LNCaP clone FGC (cell line): ENCODE results near the gene PCCA.
A peak's percentile ranks its signal among the peaks of the same experiment; 100 is the strongest.

Experiments used
- DNase-seq: peaks from one replicate; pipeline ENCODE4 v3.0.0-alpha.2; 2011; ENCODE audit warnings: low read depth
- H3K4me3 ChIP-seq: 2 replicates; pipeline ENCODE4 v1.5.1; 2011; ENCODE audit warnings: mild to moderate bottlenecking, low read depth, low read length, control low read depth
- TF ChIP-seq, protein P1 (sequence below): IDR thresholded peaks from 2 replicates; pipeline ENCODE4 v1.5.1; 2012; ENCODE audit warnings: mild to moderate bottlenecking; ENCODE audit not compliant: control insufficient read depth, insufficient read depth; ENCODE audit errors: extremely low read depth

PCCA gene

GRCh38 chr13:100108913-100109507 is 20.1 kb downstream of the PCCA start:
- TF ChIP-seq, protein P1, sequence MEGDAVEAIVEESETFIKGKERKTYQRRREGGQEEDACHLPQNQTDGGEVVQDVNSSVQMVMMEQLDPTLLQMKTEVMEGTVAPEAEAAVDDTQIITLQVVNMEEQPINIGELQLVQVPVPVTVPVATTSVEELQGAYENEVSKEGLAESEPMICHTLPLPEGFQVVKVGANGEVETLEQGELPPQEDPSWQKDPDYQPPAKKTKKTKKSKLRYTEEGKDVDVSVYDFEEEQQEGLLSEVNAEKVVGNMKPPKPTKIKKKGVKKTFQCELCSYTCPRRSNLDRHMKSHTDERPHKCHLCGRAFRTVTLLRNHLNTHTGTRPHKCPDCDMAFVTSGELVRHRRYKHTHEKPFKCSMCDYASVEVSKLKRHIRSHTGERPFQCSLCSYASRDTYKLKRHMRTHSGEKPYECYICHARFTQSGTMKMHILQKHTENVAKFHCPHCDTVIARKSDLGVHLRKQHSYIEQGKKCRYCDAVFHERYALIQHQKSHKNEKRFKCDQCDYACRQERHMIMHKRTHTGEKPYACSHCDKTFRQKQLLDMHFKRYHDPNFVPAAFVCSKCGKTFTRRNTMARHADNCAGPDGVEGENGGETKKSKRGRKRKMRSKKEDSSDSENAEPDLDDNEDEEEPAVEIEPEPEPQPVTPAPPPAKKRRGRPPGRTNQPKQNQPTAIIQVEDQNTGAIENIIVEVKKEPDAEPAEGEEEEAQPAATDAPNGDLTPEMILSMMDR = no peak
- H3K4me3 ChIP-seq = no peak overlapping the region
- DNase-seq = no peak

GRCh38 chr13:100110269-100110668 is 21.4 kb downstream of the PCCA start:
- TF ChIP-seq, protein P1 = no peak
- no peak for DNase-seq
- no peak overlapping the region for H3K4me3 ChIP-seq

DNA sequence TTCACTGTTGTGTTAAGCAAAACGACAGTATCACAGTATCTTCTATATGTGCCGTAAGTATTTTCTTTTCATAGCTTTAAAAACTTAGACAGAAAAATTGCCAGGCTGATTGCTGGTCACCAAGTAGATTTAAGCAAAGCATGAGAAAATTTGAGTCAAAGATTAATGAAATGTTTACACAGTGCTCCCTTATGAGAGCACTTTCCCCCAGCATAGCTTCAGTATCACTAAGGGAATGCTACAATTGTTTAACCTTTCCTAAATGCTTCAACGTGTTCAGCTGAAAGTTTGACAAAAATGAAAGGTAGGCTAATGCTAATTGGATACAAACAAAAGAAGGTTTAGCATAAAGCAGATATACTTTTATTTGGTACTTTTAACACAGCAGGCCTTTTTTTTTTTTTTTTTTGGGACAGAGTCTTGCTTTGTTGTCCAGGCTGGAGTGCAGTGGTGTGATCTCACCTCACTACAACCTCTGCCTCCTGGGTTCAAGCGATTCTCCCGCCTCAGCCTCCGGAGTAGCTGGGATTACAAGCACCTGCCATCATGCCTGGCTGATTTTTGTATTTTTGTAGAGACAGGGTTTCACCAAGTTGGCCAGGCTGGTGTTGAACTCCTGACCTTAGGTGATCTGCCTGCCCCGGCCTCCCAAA is 23.4 kb downstream of the PCCA start:
- TF ChIP-seq, protein P1 = no peak
- no peak for DNase-seq
- H3K4me3 ChIP-seq = no peak overlapping the region

- no peak for DNase-seq
- TF ChIP-seq, protein P1 = no peak
- no peak overlapping the region for H3K4me3 ChIP-seq
Observed at GRCh38 chr13:100115693-100116254, 26.9 kb downstream of the PCCA start.

DNA sequence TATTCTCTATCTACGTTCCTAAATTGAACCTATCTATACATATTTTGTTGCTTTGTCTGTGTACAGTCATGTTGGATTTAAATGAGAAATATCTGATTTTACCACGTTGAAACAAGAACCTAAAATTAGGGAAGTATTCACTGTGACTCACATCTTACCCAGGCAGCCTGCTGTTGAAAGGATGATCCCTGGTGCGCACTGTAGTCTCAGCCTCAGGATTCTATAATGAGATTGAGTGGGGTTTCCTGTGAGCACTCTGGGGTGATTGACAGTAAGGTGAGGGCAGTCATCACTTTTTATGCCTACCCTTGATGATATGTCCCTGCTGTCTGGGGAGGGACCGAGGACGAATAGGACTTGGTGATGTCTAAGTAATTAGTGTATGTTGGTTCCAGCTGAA is 35.4 kb downstream of the PCCA start:
- H3K4me3 ChIP-seq = no peak overlapping the region
- no peak for DNase-seq
- TF ChIP-seq, protein P1 = no peak

- peak; percentile 74 for DNase-seq
- TF ChIP-seq, protein P1 = no peak
Observed at GRCh38 chr13:100125946-100126345, 37.1 kb downstream of the PCCA start.

More at GRCh38 chr13:100125946-100126345, 37.1 kb downstream of the PCCA start:
- H3K4me3 ChIP-seq = peak overlapping the region; percentile 26; the same call in 1 of the 2 replicates
